Myocyte (in vitro differentiated cells): Measurements from ENCODE around the gene CLDN34. TPM values are rescaled to one million over a fixed set of nuclear protein-coding genes. Genes with fewer than 3 reads are reported as not detected.
A peak's percentile ranks its signal among the peaks of the same experiment; 100 is the strongest.

Experiments used
- DNase-seq: peaks from one replicate; pipeline ENCODE4 v3.0.0-alpha.2; 2012; ENCODE audit warnings: low read depth
- total RNA-seq: library from RNA; depleted of rRNA; stranded (reverse); fragments of >200 nt; gene quantifications from 2 replicates; pipeline ENCODE4 v1.2.3, GENCODE V29; 2014

Gene CLDN34
- total RNA-seq, 1 donor from 2014 or later = not detected

DNA sequence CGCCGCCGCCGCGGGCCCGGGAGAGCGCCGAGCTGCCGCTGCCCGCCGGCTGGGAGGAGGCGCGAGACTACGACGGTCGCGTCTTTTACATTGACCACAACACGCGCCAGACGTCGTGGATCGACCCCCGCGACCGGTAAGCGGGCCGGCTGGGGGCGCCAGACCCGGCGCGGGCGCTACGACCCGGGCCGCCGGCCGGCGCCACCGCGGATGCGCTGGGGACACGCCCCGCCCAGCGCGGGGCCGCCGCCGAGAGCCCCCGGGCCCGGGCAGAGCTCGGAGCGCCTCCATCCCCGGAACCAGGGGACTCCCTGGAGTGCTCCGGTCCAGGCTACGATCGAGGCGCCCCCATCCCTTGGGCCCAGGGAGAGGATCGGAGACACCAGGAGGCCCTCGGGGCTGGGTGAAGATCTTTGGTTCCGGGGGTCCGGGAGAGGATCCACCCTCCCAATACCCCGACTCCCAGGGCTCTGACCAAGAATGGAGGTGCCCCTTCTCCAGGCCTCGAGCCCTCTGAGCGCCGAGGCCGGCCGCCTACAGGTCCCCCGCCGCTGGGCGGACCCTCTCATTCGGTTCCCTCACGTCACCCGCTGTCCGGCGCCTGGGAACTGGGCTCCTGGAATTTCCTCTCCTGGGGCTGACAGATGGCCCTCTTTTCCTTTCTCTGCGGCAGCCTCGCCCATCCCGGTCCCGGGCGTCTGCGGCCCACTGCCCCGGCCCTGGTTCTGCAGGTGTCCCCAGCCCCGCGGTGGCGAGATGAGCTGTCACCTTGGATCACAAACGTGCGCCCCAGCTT, 48.8 kb downstream of the CLDN34 start:
- DNase-seq = peak; percentile 51

DNA sequence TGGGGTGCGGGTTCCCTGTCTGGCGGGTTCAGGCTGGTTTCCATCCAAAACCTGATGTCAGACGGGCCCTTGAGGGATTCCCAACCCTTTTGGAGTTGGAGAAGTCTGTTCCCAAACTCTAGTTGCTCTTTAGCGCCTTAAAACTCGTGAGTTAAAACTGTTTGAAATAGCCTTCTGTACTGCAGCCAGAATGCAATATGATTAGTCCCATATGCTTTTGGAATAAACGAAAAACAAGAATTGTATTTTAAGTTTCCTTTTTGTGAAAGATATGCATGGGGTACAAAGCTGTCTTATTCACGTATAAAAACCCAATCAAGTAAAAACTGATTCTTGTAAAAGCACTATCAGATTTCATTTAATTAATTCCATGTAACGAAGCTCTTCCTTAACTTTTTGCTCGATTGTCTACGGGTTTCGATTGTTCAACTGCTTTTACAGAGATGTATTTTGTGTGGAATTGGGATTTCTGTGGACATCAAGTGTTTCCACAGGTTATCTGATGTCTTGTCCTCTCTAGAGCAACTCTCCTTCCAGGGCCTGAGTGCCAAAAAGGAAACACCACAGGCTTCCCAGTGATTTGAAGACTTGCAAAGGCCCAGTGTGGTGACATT, 49.5 kb downstream of the CLDN34 start:
- DNase-seq = peak; percentile 22

DNA sequence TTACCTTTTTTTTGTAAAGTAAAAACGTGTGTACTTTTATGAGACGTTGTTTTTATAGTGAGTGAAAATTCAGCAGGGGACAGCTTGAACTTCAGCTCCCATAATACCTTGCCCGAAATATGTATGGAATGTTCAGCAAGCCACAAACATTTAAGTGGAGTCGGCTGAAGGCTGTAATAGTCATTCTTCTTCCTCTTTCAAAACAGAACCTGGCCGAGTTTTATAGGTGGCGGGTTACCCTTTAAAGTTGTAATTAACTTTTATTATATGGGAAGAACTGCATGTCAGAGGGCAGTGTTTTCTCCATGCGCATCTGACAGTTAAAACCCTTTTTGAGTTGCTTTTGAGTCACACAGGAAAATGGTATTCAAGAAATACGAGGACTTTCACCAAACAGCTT, 50.7 kb downstream of the CLDN34 start:
- peak; percentile 58 for DNase-seq

Other genes starting within 250 kb of the CLDN34 start
- gene GPR143, start 201.5 kb upstream of the CLDN34 start, total RNA-seq = not detected in 2 replicates
- 5.5 and 18.3 TPM in 2 replicates for gene SHROOM2, start 180.9 kb upstream of the CLDN34 start, total RNA-seq
- gene CLCN4, start 189.6 kb downstream of the CLDN34 start, total RNA-seq = 17.2 and 19.1 TPM in 2 replicates